GM23248 (cell line): ENCODE measurements around the gene IFNA5.

Source experiments
- EZH2 ChIP-seq: fragments of 200-600 bp; sonication (generic); IDR thresholded peaks from 2 replicates; pipeline ENCODE4 v1.6.1; 2018; ENCODE audit warnings: antibody characterized with exemption, mild to moderate bottlenecking; ENCODE audit not compliant: insufficient read depth, poor library complexity, severe bottlenecking
- EZH2phosphoT487 ChIP-seq: fragments of 200-600 bp; sonication (generic); IDR thresholded peaks from 2 replicates; pipeline ENCODE4 v1.6.1; 2018; ENCODE audit warnings: antibody characterized with exemption, moderate library complexity, mild to moderate bottlenecking, low read depth; ENCODE audit not compliant: insufficient read depth

- TF ChIP-seq EZH2phosphoT487 (no peak), EZH2 (no peak)
These were observed 11.7 kb upstream of the IFNA5 start for GRCh38 chr9:21316860-21317259.
